Naive thymus-derived CD4-positive, alpha-beta T cell (primary cell): Measurements from ENCODE around the gene GRB10. TPM values are rescaled to one million over a fixed set of nuclear protein-coding genes. Genes with fewer than 3 reads are reported as not detected.
"Not testable (repeated sequence)": the region's sequence is repeated elsewhere in the genome, so short reads cannot be mapped to it uniquely, and the experiment has no call there.

Experiments used
- ATAC-seq: fragments of 150-1000 bp; cut with Tn5 transposase; 2 replicates; pipeline ENCODE4 v1.10.0; 2021; ENCODE audit warnings: mild to moderate bottlenecking, moderate library complexity
- CTCF ChIA-PET: fragments of 350-600 bp; sonication (Branson Sonifier 250); formaldehyde crosslinking; loops from one replicate; lab custom pipeline; 2021; ENCODE audit warnings: antibody characterized with exemption; lab: Charles Lee
- POLR2A ChIA-PET: fragments of 350-600 bp; sonication (Branson Sonifier 250); formaldehyde crosslinking; loops from one replicate; lab custom pipeline; 2021; ENCODE audit warnings: antibody characterized with exemption, inconsistent platforms; lab: Charles Lee
- DNase-seq, 9 donors: peaks; one replicate each; pipeline versions ENCODE4 v3.0.0 to v3.0.0-alpha.2; 2020 to 2022; ENCODE audit warnings: mixed read lengths in 1 of 9
- H3K27ac ChIP-seq: one replicate; pipeline ENCODE4 v1.7.0; 2013; ENCODE audit warnings: mild to moderate bottlenecking, low read depth, low read length, moderate library complexity
- H3K27me3 ChIP-seq, 2 donors: one replicate each; pipeline ENCODE4 v1.7.0; 2013; ENCODE audit warnings: low read length in 2 of 2, mild to moderate bottlenecking in 2 of 2, moderate library complexity in 2 of 2; ENCODE audit not compliant: control insufficient read depth in 2 of 2, insufficient read depth in 2 of 2
- H3K36me3 ChIP-seq, 3 experiments: 1 replicate in 2 of 3; 2 replicates in 1 of 3; pipeline ENCODE4 v1.7.0; 2013; ENCODE audit warnings: low read length in 3 of 3, mild to moderate bottlenecking in 3 of 3, moderate library complexity in 1 of 3; ENCODE audit not compliant: insufficient read depth in 3 of 3, control insufficient read depth in 2 of 3
- H3K4me1 ChIP-seq, 2 donors: one replicate each; pipeline ENCODE4 v1.7.0; 2013; ENCODE audit warnings: low read length in 2 of 2, mild to moderate bottlenecking in 2 of 2, moderate library complexity in 1 of 2; ENCODE audit not compliant: control insufficient read depth in 2 of 2, insufficient read depth in 2 of 2
- H3K4me3 ChIP-seq: 2 replicates; pipeline ENCODE4 v1.7.0; 2013; ENCODE audit warnings: mild to moderate bottlenecking, low read length
- H3K9me3 ChIP-seq, 3 experiments: 1 replicate in 2 of 3; 2 replicates in 1 of 3; pipeline ENCODE4 v1.7.0; 2013; ENCODE audit warnings: low read length in 3 of 3; ENCODE audit not compliant: control insufficient read depth in 2 of 3
- H3K27ac Mint-ChIP-seq, 9 donors: one replicate each; pipeline ENCODE4 v1.8.0; 2020 to 2022; ENCODE audit warnings: mixed read lengths in 9 of 9, mild to moderate bottlenecking in 8 of 9, moderate library complexity in 5 of 9, inconsistent platforms in 2 of 9
- H3K27me3 Mint-ChIP-seq, 5 donors: one replicate each; pipeline ENCODE4 v1.8.0; 2021 to 2022; ENCODE audit warnings: mixed read lengths in 5 of 5, mild to moderate bottlenecking in 1 of 5
- H3K36me3 Mint-ChIP-seq, 5 donors: one replicate each; pipeline ENCODE4 v1.8.0; 2020 to 2022; ENCODE audit warnings: mixed read lengths in 5 of 5, mild to moderate bottlenecking in 3 of 5, inconsistent platforms in 1 of 5
- H3K4me1 Mint-ChIP-seq, 7 donors: one replicate each; pipeline ENCODE4 v1.8.0; 2020 to 2022; ENCODE audit warnings: mixed read lengths in 7 of 7, mild to moderate bottlenecking in 3 of 7, inconsistent platforms in 1 of 7
- H3K4me3 Mint-ChIP-seq, 10 donors: one replicate each; pipeline ENCODE4 v1.8.0; 2020 to 2022; ENCODE audit warnings: mild to moderate bottlenecking in 10 of 10, mixed read lengths in 10 of 10, moderate library complexity in 6 of 10, inconsistent platforms in 2 of 10
- H3K9me3 Mint-ChIP-seq, 11 donors: one replicate each; pipeline ENCODE4 v1.8.0; 2020 to 2022; ENCODE audit warnings: mixed read lengths in 11 of 11, mild to moderate bottlenecking in 4 of 11, inconsistent platforms in 1 of 11, moderate library complexity in 1 of 11
- intact Hi-C, 2 donors: fragments of 100-400 bp; cut with micrococcal nuclease; formaldehyde crosslinking; loops; one replicate each; pipeline ENCODE4 v1.15.1; 2023
- polyA plus RNA-seq, 2 donors: library from polyadenylated mRNA; unstranded; fragments of 300-500 nt; fragmentation: Illumina TruSeq; gene quantifications; one replicate each; pipeline ENCODE4 v1.2.3, GENCODE V29; 2021
- total RNA-seq, 6 experiments: library from RNA in 5 of 6; stranded (reverse) in 5 of 6; gene quantifications; 1 replicate in 5 of 6; 2 replicates in 1 of 6; pipeline ENCODE4 v1.2.3 and lab custom pipeline; 2021 to 2026

Gene GRB10
- total and polyA plus RNA-seq, 7 experiments from 2014 or later = 2.6 to 10.6 (median 6.2) TPM

DNA sequence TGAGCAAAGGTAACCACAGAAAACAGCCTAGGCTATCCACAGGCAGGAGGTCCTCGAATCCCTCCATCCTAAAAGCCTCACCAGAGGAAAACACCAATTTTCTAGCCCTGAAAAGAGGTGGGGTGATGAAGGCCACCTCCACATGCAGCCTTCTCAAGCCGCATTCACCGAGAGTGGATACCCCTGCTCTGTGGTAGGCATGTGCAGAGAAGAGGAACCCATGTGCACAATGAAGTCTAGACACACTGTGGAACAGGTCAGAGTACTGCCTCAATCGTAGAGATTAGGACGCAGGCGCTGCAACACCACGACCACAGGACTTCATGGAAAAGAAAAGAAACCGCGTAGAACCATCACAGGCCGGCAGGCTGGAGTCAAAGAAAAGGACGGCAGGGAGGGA lies 38.8 kb downstream of the GRB10 start:
- Histone ChIP-seq H3K4me1 (peaks cover 15 to 23% of the 10 kb centered on the region in 2 donors), H3K4me3 (no peak overlapping the region), H3K9me3 (no peaks in the 10 kb centered on the region), H3K36me3 (no peaks in the 10 kb centered on the region), H3K27me3 (no peaks in the 10 kb centered on the region), H3K27ac (no peak overlapping the region)
- H3K27me3 Mint-ChIP-seq = peaks cover 0 to 6% (median 0%) of the 10 kb centered on the region in 5 donors
- DNase-seq (no peak), ATAC-seq (no peak)
- POLR2A ChIA-PET = no interaction called here
- intact Hi-C loops = loop anchor here in 1 of 2 donors (5.0 kb wide), 1 partner anchor 292 kb away; the partner anchor contains the start of gene FIGNL1
- H3K4me3 Mint-ChIP-seq = no peak overlapping the region
- H3K27ac Mint-ChIP-seq = peak overlapping the region in 2 of 9 donors; percentile 72 to 81
- peaks cover 0 to 4% (median 0%) of the 10 kb centered on the region in 5 donors for H3K36me3 Mint-ChIP-seq
- CTCF ChIA-PET = no interaction called here
- H3K9me3 Mint-ChIP-seq = peaks cover 0 to 5% (median 0%) of the 10 kb centered on the region in 11 donors
- H3K4me1 Mint-ChIP-seq = peaks cover 12 to 39% (median 28%) of the 10 kb centered on the region in 7 donors

DNA sequence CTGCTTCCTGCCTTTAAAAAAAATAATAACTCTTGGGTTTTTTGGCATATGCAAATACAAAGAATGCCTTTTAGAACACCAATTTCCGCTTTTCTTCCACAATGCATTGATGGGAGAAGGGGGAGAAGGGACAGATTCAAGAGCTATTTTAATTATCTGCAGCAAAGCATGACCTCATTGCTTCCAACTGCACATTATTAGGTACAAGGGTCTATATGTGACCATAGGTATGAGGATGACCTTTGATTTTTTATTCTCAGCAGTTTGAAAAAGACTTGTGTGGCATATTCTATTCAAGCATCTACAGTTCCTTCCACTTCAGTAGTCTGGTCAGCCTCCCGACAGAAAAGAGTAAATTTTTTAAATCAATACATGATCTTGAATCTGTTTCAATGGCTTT lies 39.7 kb downstream of the GRB10 start:
- no peaks in the 10 kb centered on the region for H3K36me3 ChIP-seq
- H3K9me3 ChIP-seq = no peaks in the 10 kb centered on the region
- Mint-ChIP-seq H3K36me3 (peaks cover 0 to 4% (median 0%) of the 10 kb centered on the region in 5 donors), H3K4me1 (peaks cover 12 to 40% (median 29%) of the 10 kb centered on the region in 7 donors), H3K27me3 (peaks cover 0 to 6% (median 0%) of the 10 kb centered on the region in 5 donors), H3K4me3 (no peak overlapping the region), H3K27ac (peak overlapping the region in 1 of 9 donors; percentile 36), H3K9me3 (peaks cover 0 to 5% (median 0%) of the 10 kb centered on the region in 11 donors)
- H3K27ac ChIP-seq = no peak overlapping the region
- H3K4me1 ChIP-seq = peaks cover 15 to 23% of the 10 kb centered on the region in 2 donors
- ATAC-seq (no peak), DNase-seq (no peak)
- H3K4me3 ChIP-seq = no peak overlapping the region
- POLR2A ChIA-PET = no interaction called here
- no peaks in the 10 kb centered on the region for H3K27me3 ChIP-seq
- intact Hi-C loops = loop anchor here in 1 of 2 donors (5.0 kb wide), 1 partner anchor 291 kb away; the partner anchor contains the start of gene FIGNL1
- CTCF ChIA-PET = no interaction called here

DNA sequence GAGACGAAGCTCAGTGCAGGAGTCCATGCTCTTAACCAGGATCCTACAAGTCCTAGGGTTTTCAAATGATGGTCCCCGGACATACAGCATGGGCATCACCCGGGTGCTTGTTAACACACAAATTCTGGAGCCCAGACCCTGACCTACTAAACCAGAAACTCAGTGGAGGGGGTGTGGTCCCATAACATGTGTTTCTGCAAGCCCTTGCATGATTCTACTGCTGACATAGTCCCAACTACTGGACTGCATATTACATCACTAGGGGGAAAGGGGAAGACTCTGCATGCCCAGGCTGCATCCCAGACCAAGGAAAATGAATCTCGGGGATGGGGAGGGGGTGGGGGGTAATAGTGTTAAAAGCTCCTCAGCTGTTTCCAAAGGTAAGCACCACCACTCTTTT lies 40.3 kb downstream of the GRB10 start:
- Mint-ChIP-seq H3K9me3 (peaks cover 0 to 5% (median 0%) of the 10 kb centered on the region in 11 donors), H3K36me3 (peaks cover 0 to 4% (median 0%) of the 10 kb centered on the region in 5 donors)
- POLR2A ChIA-PET = interaction anchor here (0.7 kb wide), 1 partner anchor 33 kb away, joined by 3 read pairs; no protein-coding TSS in a partner anchor

DNA sequence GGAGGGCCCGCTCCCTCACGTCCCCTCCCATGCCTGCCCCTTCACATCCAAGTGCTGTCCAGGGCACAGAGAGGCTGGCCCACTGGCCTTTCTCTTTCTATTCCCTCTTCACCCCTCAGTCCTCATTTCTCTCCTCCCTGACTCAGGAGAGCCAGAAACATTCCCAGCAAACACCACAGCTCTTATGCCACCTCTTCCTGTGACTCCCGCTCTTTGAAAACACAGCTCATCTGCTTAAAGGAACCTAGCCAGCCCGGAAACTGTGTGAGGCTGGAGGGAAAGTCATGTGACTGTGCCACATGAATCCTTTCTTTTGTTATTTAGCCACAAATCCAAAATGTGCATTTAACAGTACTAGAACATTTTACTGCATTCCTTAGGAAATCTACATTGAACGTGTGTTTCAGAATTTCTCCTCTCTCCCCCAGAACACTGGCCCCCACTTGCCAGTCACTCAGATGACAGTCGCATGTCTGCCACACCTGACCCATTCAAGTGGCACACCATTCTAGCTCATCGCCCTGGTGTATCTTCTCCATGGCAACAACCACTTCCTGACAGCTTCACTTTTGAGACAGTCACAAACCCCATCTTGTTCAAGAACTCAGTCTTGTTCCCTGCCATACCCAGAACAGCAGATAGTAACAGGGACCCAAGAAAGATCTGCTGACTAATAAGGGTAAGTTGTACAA lies 42.8 kb downstream of the GRB10 start:
- Mint-ChIP-seq H3K27me3 (peaks cover 0 to 2% (median 0%) of the 10 kb centered on the region in 5 donors), H3K27ac (peak overlapping the region; percentile 82 to 97 (median 96)), H3K4me3 (peak overlapping the region; percentile 68 to 87 (median 78)), H3K9me3 (peaks cover 0 to 5% (median 0%) of the 10 kb centered on the region in 11 donors), H3K36me3 (peaks cover 0 to 4% (median 0%) of the 10 kb centered on the region in 5 donors), H3K4me1 (peaks cover 12 to 46% (median 34%) of the 10 kb centered on the region in 7 donors)
- Histone ChIP-seq H3K36me3 (no peaks in the 10 kb centered on the region), H3K27me3 (no peaks in the 10 kb centered on the region), H3K27ac (peak overlapping the region; percentile 80), H3K9me3 (no peaks in the 10 kb centered on the region), H3K4me3 (peak overlapping the region; percentile 40), H3K4me1 (peaks cover 15 to 23% of the 10 kb centered on the region in 2 donors)
- ATAC-seq = peak; percentile 99
- peak; percentile 38 to 93 (median 91) for DNase-seq
- CTCF ChIA-PET = interaction anchor here (0.8 to 1.0 kb wide), 3 partner anchors 12 to 647 kb away, joined by 3 to 5 read pairs (median 4); no protein-coding TSS in a partner anchor
- intact Hi-C loops = loop anchor here (1.0 to 5.0 kb wide), 9 partner anchors 16 to 289 kb away; partner anchors contain the start of gene FIGNL1 (in 2 of the 2)
- POLR2A ChIA-PET = interaction anchor here (0.6 to 1.3 kb wide), 6 partner anchors 9 to 670 kb away, joined by 3 to 6 read pairs (median 3); partner anchors contain the start of gene FIGNL1

More for the DNA sequence above, 40.3 kb downstream of the GRB10 start:
- no peak overlapping the region for H3K4me3 ChIP-seq
- H3K9me3 ChIP-seq = no peaks in the 10 kb centered on the region
- H3K27me3 ChIP-seq = no peaks in the 10 kb centered on the region
- Mint-ChIP-seq H3K4me3 (peak overlapping the region in 1 of 10 donors; percentile 14), H3K27me3 (peaks cover 0 to 6% (median 0%) of the 10 kb centered on the region in 5 donors), H3K4me1 (peaks cover 12 to 40% (median 29%) of the 10 kb centered on the region in 7 donors), H3K27ac (peak overlapping the region in 3 of 9 donors; percentile 57 to 94 (median 80))
- peaks cover 15 to 23% of the 10 kb centered on the region in 2 donors for H3K4me1 ChIP-seq
- CTCF ChIA-PET = no interaction called here
- ATAC-seq = no peak
- H3K36me3 ChIP-seq = no peaks in the 10 kb centered on the region
- intact Hi-C loops = loop anchor here in 1 of 2 donors (5.0 kb wide), 1 partner anchor 290 kb away; the partner anchor contains the start of gene FIGNL1
- DNase-seq = no peak
- H3K27ac ChIP-seq = no peak overlapping the region

DNA sequence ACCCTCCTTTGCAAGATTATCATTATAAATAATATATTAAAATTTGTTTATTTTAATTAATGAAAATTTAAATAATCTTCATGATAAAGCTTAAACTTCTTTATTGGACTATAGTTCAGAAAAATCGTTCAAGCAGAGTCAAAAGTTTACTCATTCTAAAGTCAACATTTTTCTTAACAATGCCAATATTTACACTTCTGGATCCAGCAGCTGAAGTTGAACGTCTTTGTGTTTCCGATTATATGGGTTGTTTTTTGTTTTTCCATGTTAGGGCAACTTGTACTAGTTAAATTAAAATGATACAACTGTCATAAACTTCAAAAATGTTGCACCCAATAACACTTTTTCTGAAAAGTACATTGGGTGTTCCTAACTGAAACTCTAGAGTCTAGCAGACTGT lies 43.8 kb downstream of the GRB10 start:
- peak overlapping the region in 4 of 10 donors; percentile 70 to 87 (median 80) for H3K4me3 Mint-ChIP-seq
- H3K27me3 Mint-ChIP-seq = peaks cover 0 to under 1% (median 0%) of the 10 kb centered on the region in 5 donors
- H3K4me1 ChIP-seq = peaks cover 15 to 23% of the 10 kb centered on the region in 2 donors
- no peaks in the 10 kb centered on the region for H3K27me3 ChIP-seq
- peaks cover 0 to 5% (median 0%) of the 10 kb centered on the region in 11 donors for H3K9me3 Mint-ChIP-seq
- H3K4me3 ChIP-seq = no peak overlapping the region
- DNase-seq (no peak), ATAC-seq (no peak)
- ChIA-PET POLR2A (interaction anchor here (0.7 kb wide), 1 partner anchor 37 kb away, joined by 3 read pairs; no protein-coding TSS in a partner anchor), CTCF (no interaction called here)
- H3K36me3 ChIP-seq = no peaks in the 10 kb centered on the region
- intact Hi-C loops = loop anchor here in 1 of 2 donors (5.0 kb wide), 1 partner anchor 42 kb away; no protein-coding TSS in a partner anchor
- peak overlapping the region; percentile 80 for H3K27ac ChIP-seq
- no peaks in the 10 kb centered on the region for H3K9me3 ChIP-seq
- H3K36me3 Mint-ChIP-seq = peaks cover 0 to 4% (median 0%) of the 10 kb centered on the region in 5 donors
- peaks cover 12 to 53% (median 34%) of the 10 kb centered on the region in 7 donors for H3K4me1 Mint-ChIP-seq
- peak overlapping the region; percentile 29 to 97 (median 96) for H3K27ac Mint-ChIP-seq

DNA sequence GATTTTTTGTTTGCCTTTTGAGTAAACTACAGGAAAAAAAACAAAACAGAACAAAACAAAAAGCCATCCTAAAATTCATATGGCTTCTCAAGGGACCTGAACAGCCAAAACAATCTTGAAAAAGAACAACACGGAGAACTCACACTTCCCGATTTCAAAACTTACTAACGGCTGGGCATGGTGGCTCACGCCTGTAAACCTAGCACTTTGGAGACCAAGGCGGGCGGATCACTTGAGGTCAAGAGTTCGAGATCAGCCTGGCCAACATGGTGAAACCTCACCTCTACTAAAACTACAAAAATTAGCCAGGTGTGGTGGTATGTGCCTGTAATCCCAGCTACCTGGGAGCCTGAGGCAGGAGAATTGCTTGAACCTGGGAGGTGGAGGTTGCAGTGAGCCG lies 46.9 kb downstream of the GRB10 start:
- H3K27ac ChIP-seq, ATAC-seq, CTCF ChIA-PET, POLR2A ChIA-PET, H3K9me3 Mint-ChIP-seq, H3K27me3 Mint-ChIP-seq, H3K36me3 ChIP-seq, H3K27me3 ChIP-seq, DNase-seq, H3K9me3 ChIP-seq, H3K4me3 Mint-ChIP-seq, H3K4me3 ChIP-seq, H3K36me3 Mint-ChIP-seq: not testable (repeated sequence)
- H3K4me1 ChIP-seq = peaks cover 15 to 17% of the 10 kb centered on the region in 2 donors
- intact Hi-C loops = loop anchor here in 1 of 2 donors (5.0 kb wide), 1 partner anchor 39 kb away; no protein-coding TSS in a partner anchor
- peak overlapping the region in 1 of 9 donors; percentile 33 for H3K27ac Mint-ChIP-seq
- H3K4me1 Mint-ChIP-seq = peaks cover 12 to 33% (median 25%) of the 10 kb centered on the region in 7 donors
